Measurements from ENCODE around the gene CILP2.

GRCh38 chr19:19558055-19558454 lies 20.0 kb downstream of the CILP2 start:
- TF ChIP-seq CTCF (IDR thresholded peaks at IDR 0.05) (no peak), EZH2 (IDR thresholded peaks at IDR 0.05) (no peak), EZH2phosphoT487 (IDR thresholded peaks at IDR 0.05) (no peak)

Measured in neural progenitor cell (in vitro differentiated cells).